GM21825 (cell line): Measurements from ENCODE around the gene HEXIM1.

Experiments
- ATAC-seq: cut with Tn5 transposase; IDR thresholded peaks from one replicate; pipeline ENCODE4 v1.9.1; 2021; ENCODE audit warnings: mild to moderate bottlenecking, moderate library complexity; ENCODE audit not compliant: unreplicated experiment

HEXIM1 gene, protein sequence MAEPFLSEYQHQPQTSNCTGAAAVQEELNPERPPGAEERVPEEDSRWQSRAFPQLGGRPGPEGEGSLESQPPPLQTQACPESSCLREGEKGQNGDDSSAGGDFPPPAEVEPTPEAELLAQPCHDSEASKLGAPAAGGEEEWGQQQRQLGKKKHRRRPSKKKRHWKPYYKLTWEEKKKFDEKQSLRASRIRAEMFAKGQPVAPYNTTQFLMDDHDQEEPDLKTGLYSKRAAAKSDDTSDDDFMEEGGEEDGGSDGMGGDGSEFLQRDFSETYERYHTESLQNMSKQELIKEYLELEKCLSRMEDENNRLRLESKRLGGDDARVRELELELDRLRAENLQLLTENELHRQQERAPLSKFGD

GRCh38 chr17:45148183-45149036 is at the start of gene HEXIM1:
Gene HEXIM1 (plus strand): TSS chr17:45148475. CDS start chr17:45149191, 716 bp downstream.
- ATAC-seq = peak; percentile 65

- no peak for ATAC-seq
Measured at GRCh38 chr17:45098869-45099616, 49.2 kb upstream of the HEXIM1 start.

GRCh38 chr17:45101546-45101882 is 46.8 kb upstream of the HEXIM1 start:
- ATAC-seq = no peak

DNA sequence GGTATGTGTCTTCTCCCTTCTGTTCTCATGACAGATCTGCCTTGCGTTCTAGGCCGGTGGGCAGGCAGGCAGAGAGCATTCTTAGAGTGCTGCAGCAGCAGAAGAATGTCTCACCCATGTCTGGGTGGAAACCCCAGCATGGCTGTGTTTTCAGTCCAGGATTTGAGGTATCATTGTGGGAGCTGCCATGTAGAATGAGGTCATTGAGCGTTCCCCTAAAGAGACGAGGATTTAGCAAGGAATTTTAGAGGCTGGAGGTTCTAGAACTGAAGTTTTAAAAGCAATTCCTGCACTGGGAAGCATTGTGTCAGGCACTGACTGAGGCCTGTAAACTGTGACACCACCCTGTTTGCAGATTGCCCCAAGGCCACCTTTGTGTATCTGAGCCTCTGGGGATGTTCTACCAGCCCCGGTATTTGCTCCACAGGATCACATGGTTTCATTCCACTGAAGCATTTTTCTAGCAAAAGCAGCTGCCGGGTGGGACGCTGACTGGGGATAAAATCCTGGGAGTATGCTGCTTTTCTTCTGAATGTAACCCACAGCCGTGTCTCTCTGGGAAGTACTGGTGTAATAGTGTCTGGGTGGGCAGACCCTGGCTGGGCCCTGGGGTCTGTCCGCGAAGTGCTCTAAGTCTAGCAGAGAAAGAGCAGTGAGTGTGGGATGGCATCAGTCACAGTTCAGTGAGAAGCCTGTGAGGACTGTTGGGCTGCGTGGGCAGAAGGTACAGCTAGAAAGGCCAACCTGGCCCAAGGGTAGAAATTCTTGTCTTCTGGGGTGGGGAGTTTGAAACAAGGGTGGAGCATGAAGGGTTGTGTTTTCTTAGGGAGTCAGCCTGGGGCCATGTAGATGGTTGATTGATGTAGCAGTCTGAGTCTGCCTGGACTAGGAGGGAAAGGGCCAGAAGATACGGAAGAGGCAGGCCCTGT is 46.1 kb upstream of the HEXIM1 start:
- ATAC-seq = no peak

GRCh38 chr17:45102856-45103255 is 45.4 kb upstream of the HEXIM1 start:
- ATAC-seq = no peak

DNA sequence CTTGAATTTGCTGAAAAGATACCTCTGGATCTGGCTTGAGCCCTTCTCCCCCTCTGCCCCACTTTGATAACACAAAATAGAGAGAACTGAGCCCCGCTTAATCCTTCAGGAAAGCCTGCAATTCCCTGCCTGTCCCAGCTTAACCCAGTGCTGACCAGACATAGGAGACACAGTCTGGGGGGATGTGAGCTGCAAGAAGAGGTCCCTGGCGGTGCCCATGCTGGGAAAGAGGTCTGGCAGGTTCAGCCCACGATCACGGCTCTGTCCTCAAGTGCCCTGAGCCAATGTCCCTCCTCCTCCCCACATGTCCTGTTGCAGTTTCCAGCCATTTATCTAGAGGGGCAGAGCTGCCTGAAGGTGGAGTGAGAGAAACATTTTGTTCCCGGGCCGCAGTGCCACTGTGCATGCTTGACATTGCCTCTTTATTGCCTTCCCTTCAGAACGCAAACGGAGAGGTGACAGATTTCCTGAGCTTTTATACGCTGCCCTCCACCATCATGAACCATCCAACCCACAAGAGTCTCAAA is 44.9 kb upstream of the HEXIM1 start:
- ATAC-seq = no peak

- no peak for ATAC-seq
Measured at GRCh38 chr17:45104029-45104428, 44.2 kb upstream of the HEXIM1 start.

- ATAC-seq = no peak
Measured at GRCh38 chr17:45104497-45104896, 43.8 kb upstream of the HEXIM1 start.

GRCh38 chr17:45104907-45105624 is 43.2 kb upstream of the HEXIM1 start:
- no peak for ATAC-seq

- ATAC-seq = no peak
Measured at GRCh38 chr17:45106096-45106495, 42.2 kb upstream of the HEXIM1 start.

- no peak for ATAC-seq
Measured at GRCh38 chr17:45106582-45106981, 41.7 kb upstream of the HEXIM1 start.

DNA sequence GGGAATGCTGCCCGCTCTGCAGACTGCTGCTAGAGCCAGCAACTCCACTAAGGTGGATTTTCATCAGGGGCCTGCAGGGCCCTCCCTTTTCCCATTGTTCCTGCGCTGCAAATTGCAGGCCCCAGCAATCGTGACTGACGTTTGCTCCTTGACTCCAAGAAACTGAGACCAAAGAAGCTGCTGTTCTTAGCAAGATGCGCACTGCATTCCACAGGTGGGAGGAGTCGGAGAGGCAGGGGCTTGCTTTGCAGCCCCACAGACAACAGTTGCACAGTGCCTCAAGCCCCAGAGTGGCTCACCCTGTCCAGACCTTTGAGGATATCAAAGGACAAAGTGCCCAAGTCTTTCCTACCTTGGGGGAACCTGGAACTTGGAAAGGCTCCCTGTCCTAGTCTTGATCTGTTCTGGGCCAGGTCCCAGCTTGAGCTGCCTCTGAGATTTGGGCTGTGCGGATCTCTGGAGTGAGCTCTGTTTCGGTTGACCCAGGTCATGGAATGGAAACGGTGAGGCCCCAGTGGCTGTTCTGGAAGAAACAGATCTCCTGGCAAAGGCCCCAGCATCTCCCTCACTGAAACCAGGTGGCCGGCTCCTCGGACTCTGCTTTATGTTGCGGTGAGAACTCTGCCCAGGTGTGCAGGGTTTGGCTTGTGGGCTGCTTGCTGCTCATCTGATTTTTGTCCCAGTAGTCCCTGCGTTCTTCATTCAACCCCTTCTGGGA is 40.8 kb upstream of the HEXIM1 start:
- ATAC-seq = no peak

DNA sequence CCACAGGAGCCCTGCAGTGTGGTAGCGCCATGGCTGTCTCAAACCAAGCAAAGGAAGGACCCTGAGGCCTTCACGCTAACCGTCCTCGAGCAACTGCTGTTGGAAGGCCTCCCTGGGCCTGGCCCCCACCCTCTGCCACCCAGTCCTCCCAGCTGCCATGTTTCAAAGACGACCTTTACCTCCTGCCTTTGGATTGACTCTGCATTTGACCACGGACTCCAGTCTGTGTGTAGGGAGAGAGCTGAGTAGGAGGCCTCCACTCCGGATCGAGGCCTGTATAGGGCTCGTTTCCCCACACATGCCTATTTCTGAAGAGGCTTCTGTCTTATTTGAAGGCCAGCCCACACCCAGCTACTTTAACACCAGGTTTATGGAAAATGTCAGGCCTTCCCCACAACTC is 40.2 kb upstream of the HEXIM1 start:
- ATAC-seq = no peak

- ATAC-seq = no peak
Measured at GRCh38 chr17:45108595-45109521, 39.4 kb upstream of the HEXIM1 start.

DNA sequence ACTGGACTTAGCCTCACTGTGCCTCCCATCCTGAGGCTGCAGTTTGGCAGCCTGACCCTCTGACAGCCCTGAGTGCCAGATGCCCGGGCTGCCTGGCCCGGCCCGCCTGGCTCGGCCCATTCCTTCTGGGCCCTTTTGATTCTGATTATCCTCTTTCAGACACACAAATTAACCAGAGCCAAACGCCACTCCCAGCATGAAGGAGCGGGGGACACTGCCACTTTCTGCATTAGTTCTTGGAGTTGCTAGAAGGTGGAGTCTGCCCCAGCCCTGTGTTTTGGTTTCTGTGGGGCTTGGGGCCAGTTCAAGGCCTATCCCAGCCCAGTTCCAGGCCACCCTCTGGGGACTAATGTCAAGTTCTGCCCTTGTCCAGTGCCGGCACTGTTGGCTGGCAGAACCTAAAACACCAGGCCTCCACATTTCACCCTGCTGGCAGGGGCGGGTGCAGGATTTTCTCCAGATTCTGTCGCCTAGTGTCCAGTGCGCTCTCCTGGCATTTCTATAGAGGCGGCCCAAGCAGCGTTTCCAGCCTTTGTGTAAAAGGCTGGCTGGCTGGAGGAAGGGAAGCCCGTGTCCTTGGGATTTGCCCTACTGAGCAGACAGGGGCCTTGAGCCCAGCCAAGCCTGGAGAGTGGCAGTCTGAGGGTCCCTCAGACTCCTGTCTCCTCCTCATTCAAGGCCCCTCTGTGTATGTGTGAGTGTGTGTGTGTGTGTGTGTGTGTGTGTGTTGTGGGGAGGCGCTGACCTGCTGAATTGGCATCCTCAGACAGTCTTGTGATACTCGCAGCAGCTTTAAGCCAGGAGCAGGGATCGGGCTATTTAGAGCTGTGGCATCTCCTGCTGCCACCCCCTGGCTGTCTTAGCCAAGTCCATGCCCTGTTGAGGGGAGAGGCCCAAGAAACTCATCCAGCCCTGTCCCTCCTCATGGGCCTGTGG is 37.3 kb upstream of the HEXIM1 start:
- ATAC-seq = no peak

- no peak for ATAC-seq
Measured at GRCh38 chr17:45111850-45112249, 36.4 kb upstream of the HEXIM1 start.
